SU-DHL-6 (cell line): ENCODE data around the gene PLCL1.

Experiments used
- H2AFZ ChIP-seq: fragments of 200-600 bp; sonication (generic); 2 replicates; pipeline ENCODE4 v1.6.1; 2014; ENCODE audit warnings: low read depth, mild to moderate bottlenecking, moderate library complexity, mixed read lengths, antibody characterized with exemption, low read length; ENCODE audit not compliant: severe bottlenecking
- H3F3A ChIP-seq: fragments of 200-600 bp; shearing (Covaris generic); 2 replicates; pipeline ENCODE4 v1.6.0; 2016; ENCODE audit warnings: antibody characterized with exemption, mild to moderate bottlenecking; ENCODE audit not compliant: insufficient read depth
- H3K27ac ChIP-seq: fragments of 200-600 bp; sonication (generic); 2 replicates; pipeline ENCODE4 v1.5.1; 2016; ENCODE audit warnings: low read depth, mild to moderate bottlenecking, low read length, moderate library complexity, mixed read lengths
- H3K27me3 ChIP-seq: fragments of 200-600 bp; sonication (generic), shearing (Covaris generic); 2 replicates; pipeline ENCODE4 v1.6.0; 2014; ENCODE audit warnings: mild to moderate bottlenecking, low read length
- H3K36me3 ChIP-seq: fragments of 200-600 bp; sonication (generic); 2 replicates; pipeline ENCODE4 v1.6.1; 2014; ENCODE audit warnings: mild to moderate bottlenecking, low read length, mixed read lengths
- H3K4me2 ChIP-seq: fragments of 300-600, 200-600 bp; shearing (Covaris generic), sonication (generic); 2 replicates; pipeline ENCODE4 v1.6.0; 2014; ENCODE audit warnings: low read length, low read depth, mild to moderate bottlenecking; ENCODE audit not compliant: poor library complexity, severe bottlenecking
- H3K4me3 ChIP-seq: fragments of 200-600 bp; sonication (generic); 2 replicates; pipeline ENCODE4 v1.5.1; 2014; ENCODE audit warnings: antibody characterized with exemption, low read length, mild to moderate bottlenecking, mixed read lengths; ENCODE audit not compliant: insufficient read depth, poor library complexity, severe bottlenecking
- H3K79me2 ChIP-seq: fragments of 200-600 bp; sonication (generic); 2 replicates; pipeline ENCODE4 v1.6.1; 2014; ENCODE audit warnings: mild to moderate bottlenecking, low read length, moderate library complexity; ENCODE audit not compliant: insufficient read depth
- H3K9ac ChIP-seq: fragments of 200-600 bp; sonication (generic); 2 replicates; pipeline ENCODE4 v1.7.0; 2014; ENCODE audit warnings: mild to moderate bottlenecking, low read length
- H3K9me2 ChIP-seq: fragments of 200-600 bp; sonication (generic); replicated peaks from 2 replicates; pipeline ENCODE4 v1.6.1; 2014; ENCODE audit warnings: low read length; ENCODE audit not compliant: insufficient read depth
- H3K9me3 ChIP-seq: fragments of 200-600 bp; sonication (generic); 2 replicates; pipeline ENCODE4 v1.6.1; 2014; ENCODE audit warnings: low read length, mixed read lengths; ENCODE audit not compliant: insufficient read depth
- H4K20me1 ChIP-seq: fragments of 200-600 bp; sonication (generic); 2 replicates; pipeline ENCODE4 v1.6.1; 2014; ENCODE audit warnings: low read depth, mild to moderate bottlenecking, antibody characterized with exemption, low read length, moderate library complexity, mixed read lengths
- CTCF ChIP-seq: fragments of 200-600 bp; sonication (generic); IDR thresholded peaks from one replicate; pipeline ENCODE4 v1.5.1; 2017; ENCODE audit warnings: antibody characterized with exemption, mild to moderate bottlenecking, low read length, moderate library complexity; ENCODE audit not compliant: insufficient read depth, poor library complexity, severe bottlenecking
- EZH2phosphoT487 ChIP-seq: fragments of 200-600 bp; sonication (generic), shearing (Covaris generic); conservative IDR thresholded peaks from 2 replicates; pipeline ENCODE4 v1.6.1; 2018; ENCODE audit warnings: mild to moderate bottlenecking, antibody characterized with exemption, low read length, moderate library complexity, mixed read lengths

Gene PLCL1

GRCh38 chr2:198040835-198041234, 236.4 kb downstream of the PLCL1 start:
- Histone ChIP-seq H3K27me3 (no peaks in the 10 kb centered on the region), H2AFZ (no peak overlapping the region), H3K36me3 (no peaks in the 10 kb centered on the region), H4K20me1 (no peaks in the 10 kb centered on the region), H3K27ac (no peak overlapping the region), H3K79me2 (no peaks in the 10 kb centered on the region), H3K9ac (no peak overlapping the region), H3F3A (no peaks in the 10 kb centered on the region), H3K9me2 (no peaks in the 10 kb centered on the region), H3K4me3 (no peak overlapping the region), H3K4me2 (no peak overlapping the region), H3K9me3 (no peaks in the 10 kb centered on the region)
- TF ChIP-seq EZH2phosphoT487 (no peak), CTCF (no peak)

- H3K79me2 ChIP-seq = no peaks in the 10 kb centered on the region
- H3K9me3 ChIP-seq = no peaks in the 10 kb centered on the region
- H3K9ac ChIP-seq = no peak overlapping the region
- H3K27me3 ChIP-seq = no peaks in the 10 kb centered on the region
- no peaks in the 10 kb centered on the region for H4K20me1 ChIP-seq
- no peak overlapping the region for H3K4me2 ChIP-seq
- no peaks in the 10 kb centered on the region for H3F3A ChIP-seq
- no peak overlapping the region for H3K4me3 ChIP-seq
- no peak overlapping the region for H3K27ac ChIP-seq
- no peaks in the 10 kb centered on the region for H3K9me2 ChIP-seq
- no peak for TF ChIP-seq CTCF
- TF ChIP-seq EZH2phosphoT487 = no peak
- H3K36me3 ChIP-seq = no peaks in the 10 kb centered on the region
- H2AFZ ChIP-seq = no peak overlapping the region
These were observed 237.8 kb downstream of the PLCL1 start for GRCh38 chr2:198042189-198042588.

- H3F3A ChIP-seq = no peaks in the 10 kb centered on the region
- H3K27me3 ChIP-seq = no peaks in the 10 kb centered on the region
- no peaks in the 10 kb centered on the region for H3K79me2 ChIP-seq
- H3K9me2 ChIP-seq = no peaks in the 10 kb centered on the region
- H3K4me3 ChIP-seq = no peak overlapping the region
- no peak overlapping the region for H2AFZ ChIP-seq
- no peaks in the 10 kb centered on the region for H3K9me3 ChIP-seq
- H3K36me3 ChIP-seq = no peaks in the 10 kb centered on the region
- no peak overlapping the region for H3K9ac ChIP-seq
- no peak overlapping the region for H3K27ac ChIP-seq
- H4K20me1 ChIP-seq = no peaks in the 10 kb centered on the region
- no peak for TF ChIP-seq CTCF
- no peak for TF ChIP-seq EZH2phosphoT487
- H3K4me2 ChIP-seq = no peak overlapping the region
These were observed 240.4 kb downstream of the PLCL1 start for GRCh38 chr2:198044777-198045176.
